K562 (cell line): Measurements from ENCODE around the gene ERCC1. TPM values are rescaled to one million over a fixed set of nuclear protein-coding genes. Genes with fewer than 3 reads are reported as not detected.

ENCODE experiments used
- ATF7 ChIP-seq: fragments of 450-650 bp; IDR thresholded peaks from 2 replicates; pipeline ENCODE4 v1.7.1; 2014; ENCODE audit warnings: mild to moderate bottlenecking, moderate library complexity
- CHD1 ChIP-seq: fragments of 200-600 bp; sonication (generic); IDR thresholded peaks from one replicate; pipeline ENCODE4 v1.6.1; 2012; ENCODE audit warnings: mild to moderate bottlenecking, moderate library complexity, low read length, inconsistent platforms
- MEF2D ChIP-seq: conservative IDR thresholded peaks from 2 replicates; pipeline ENCODE4 v1.6.1; 2016; ENCODE audit warnings: low read depth, missing genetic modification characterization, missing compliant biosample characterization
- NCOA1 ChIP-seq: fragments of 450-650 bp; IDR thresholded peaks from 2 replicates; pipeline ENCODE4 v1.6.1; 2016; ENCODE audit warnings: low read depth
- NCOR1 ChIP-seq: fragments of 450-650 bp; IDR thresholded peaks from 2 replicates; pipeline ENCODE4 v1.6.1; 2016; ENCODE audit warnings: mild to moderate bottlenecking, moderate library complexity
- NFE2 ChIP-seq: IDR thresholded peaks from 2 replicates; pipeline ENCODE4 v1.6.1; 2014; ENCODE audit warnings: antibody characterized with exemption, low read depth
- NFIX ChIP-seq: fragments of 250-450 bp; sonication (Bioruptor Pico); IDR thresholded peaks from 2 replicates; pipeline ENCODE4 v1.4.0; 2020; ENCODE audit warnings: low read depth, mild to moderate bottlenecking, moderate library complexity
- PBX2 ChIP-seq, 2 experiments: IDR thresholded peaks in 1 of 2; conservative IDR thresholded peaks in 1 of 2; 2 replicates each; pipeline ENCODE4 v1.6.1; 2016; ENCODE audit warnings: low read depth in 2 of 2, mild to moderate bottlenecking in 1 of 2, missing compliant biosample characterization in 1 of 2, missing genetic modification characterization in 1 of 2, moderate library complexity in 1 of 2
- POLR2B ChIP-seq: fragments of 450-650 bp; IDR thresholded peaks from 2 replicates; pipeline ENCODE4 v1.6.1; 2018; ENCODE audit warnings: low read depth; ENCODE audit not compliant: partially characterized antibody
- POLR2H ChIP-seq: IDR thresholded peaks from 2 replicates; pipeline ENCODE4 v1.6.1; 2016; ENCODE audit warnings: missing genetic modification characterization, low read depth, mild to moderate bottlenecking, control low read depth, missing compliant biosample characterization, moderate library complexity
- RBFOX2 ChIP-seq: fragments of 200-400 bp; formaldehyde crosslinking; IDR thresholded peaks from 2 replicates; pipeline ENCODE4 v1.6.1; 2017; ENCODE audit warnings: low read depth, mild to moderate bottlenecking, low read length, moderate library complexity
- SMARCC2 ChIP-seq: fragments of 450-650 bp; IDR thresholded peaks from 2 replicates; pipeline ENCODE4 v1.6.1; 2017; ENCODE audit warnings: antibody characterized with exemption, moderate library complexity, mild to moderate bottlenecking, low read depth
- SPI1 ChIP-seq: IDR thresholded peaks from 2 replicates; pipeline ENCODE4 v1.6.1; 2011; ENCODE audit warnings: low read depth, low read length, control low read depth, borderline replicate concordance
- ZBTB2 ChIP-seq: fragments of 450-650 bp; IDR thresholded peaks from 2 replicates; pipeline ENCODE4 v1.6.1; 2016; ENCODE audit warnings: antibody characterized with exemption
- ZFX ChIP-seq: sonication (generic); formaldehyde crosslinking; IDR thresholded peaks from 2 replicates; pipeline ENCODE4 v1.8.0; 2022; ENCODE audit warnings: mild to moderate bottlenecking, missing genetic modification reagents, moderate library complexity
- ZNF384 ChIP-seq: IDR thresholded peaks from 2 replicates; pipeline ENCODE4 v1.6.1; 2012; ENCODE audit warnings: low read depth, low read length, improper control_type of control experiment
- ZNF395 ChIP-seq: fragments of 200-800 bp; sonication (Bioruptor generic); IDR thresholded peaks from 2 replicates; pipeline ENCODE4 v1.6.1; 2017; ENCODE audit warnings: missing genetic modification characterization, missing compliant biosample characterization
- ZNF655 ChIP-seq: fragments of 250-450 bp; sonication (Bioruptor Pico); IDR thresholded peaks from 2 replicates; pipeline ENCODE4 v1.5.0; 2021
- ZNF766 ChIP-seq: fragments of 200-800 bp; sonication (Bioruptor generic); conservative IDR thresholded peaks from 2 replicates; pipeline ENCODE4 v1.6.1; 2016; ENCODE audit warnings: missing genetic modification characterization, missing compliant biosample characterization
- polyA plus RNA-seq, 8 experiments: library from polyadenylated mRNA; depleted of rRNA in 4 of 8; stranded (reverse) in 5 of 8; unstranded in 3 of 8; fragments of >200 nt; fragmentation: Nextera tagmentation in 2 of 8; fragmentation: Illumina TruSeq in 1 of 8; extraction: Ambion mirVana in 2 of 8; extraction: Trizol in 1 of 8; gene quantifications; 2 replicates each; pipeline versions ENCODE4 v1.2.1 to v1.2.3, GENCODE V29; 2011 to 2014; ENCODE audit warnings: inconsistent platforms in 1 of 8, missing spikeins in 1 of 8
- total RNA-seq, 7 experiments: library from RNA; depleted of rRNA in 6 of 7; stranded (reverse); fragments of >200 nt in 6 of 7; fragmentation: Illumina TruSeq in 2 of 7; extraction: Trizol in 2 of 7; gene quantifications; 2 replicates each; pipeline versions ENCODE4 v1.2.1 to v1.2.3, GENCODE V29; 2011 to 2021; ENCODE audit warnings: low replicate concordance in 1 of 7

Gene ERCC1
- total and polyA plus RNA-seq, 9 of the 15 experiments (the other 6 are each of a cell fraction or from before 2014, with no cell fraction given) = 9.3 to 92.6 (median 60.0) TPM

GRCh38 chr19:45424191-45425058 lies 708 bp upstream of the ERCC1 start (continued):
- no peak; the same call in 1 of the 2 replicates for TF ChIP-seq NCOA1
- peak; percentile 80 for TF ChIP-seq POLR2H (tag)
- peak; percentile 68 for TF ChIP-seq NFE2
- TF ChIP-seq NFIX (CRISPR knock-in tag) = no peak
- peak; percentile 74 for TF ChIP-seq ZBTB2
- TF ChIP-seq ATF7 = peak; percentile 67
- TF ChIP-seq SPI1 = peak; percentile 46; the same call in 1 of the 2 replicates
- peak; percentile 72 for TF ChIP-seq RBFOX2
- peak; percentile 76 for TF ChIP-seq ZNF766 (CRISPR knock-in tag)
- TF ChIP-seq ZFX (CRISPR knock-in tag) = peak; percentile 50; the same call in 1 of the 2 replicates
- no peak; the same call in 1 of the 2 replicates for TF ChIP-seq MEF2D (tag)
- peak; percentile 15 for TF ChIP-seq POLR2B
- TF ChIP-seq PBX2 (CRISPR knock-in tag; IDR thresholded peaks at IDR 0.05; ENCODE audit: low read depth) = no peak
- peak; percentile 33; the same call in 1 of the 2 replicates for TF ChIP-seq PBX2 (tag; conservative IDR thresholded peaks at IDR 0.05; ENCODE audit: low read depth)
- no peak for TF ChIP-seq ZNF655 (CRISPR knock-in tag)
- peak; percentile 78; the same call in 1 of the 2 replicates for TF ChIP-seq ZNF395 (CRISPR knock-in tag)
- TF ChIP-seq ZNF384 = peak; percentile 57
- TF ChIP-seq SMARCC2 = peak; percentile 84
- peak; percentile 28 for TF ChIP-seq CHD1
- peak; percentile 54 for TF ChIP-seq NCOR1
